Mucosa of stomach (tissue), 1 donor: Measurements from ENCODE around the gene HAUS8.
"Not testable (repeated sequence)": the region's sequence is repeated elsewhere in the genome, so short reads cannot be mapped to it uniquely, and the experiment has no call there.

ENCODE experiments used
- H3K27me3 ChIP-seq: one replicate; pipeline ENCODE4 v1.7.0; 2013; ENCODE audit warnings: mild to moderate bottlenecking, low read length; ENCODE audit not compliant: control insufficient read depth, insufficient read depth
- H3K36me3 ChIP-seq: one replicate; pipeline ENCODE4 v1.7.0; 2013; ENCODE audit warnings: low read length; ENCODE audit not compliant: control insufficient read depth, insufficient read depth
- H3K4me1 ChIP-seq: one replicate; pipeline ENCODE4 v1.7.0; 2013; ENCODE audit warnings: mild to moderate bottlenecking, low read length; ENCODE audit not compliant: control insufficient read depth, insufficient read depth
- H3K4me3 ChIP-seq: one replicate; pipeline ENCODE4 v1.7.0; 2013; ENCODE audit warnings: low read length
- H3K9ac ChIP-seq: one replicate; pipeline ENCODE4 v1.7.0; 2013; ENCODE audit warnings: mild to moderate bottlenecking, low read length, moderate library complexity
- H3K9me3 ChIP-seq: one replicate; pipeline ENCODE4 v1.7.0; 2013; ENCODE audit warnings: mild to moderate bottlenecking, low read length, moderate library complexity; ENCODE audit not compliant: control insufficient read depth
- donor health status: Pancreatic carcinoma.

The HAUS8 gene

GRCh38 chr19:17041976-17042375 lies 33.3 kb downstream of the HAUS8 start:
- Histone ChIP-seq H3K4me1 (peaks cover 9% of the 10 kb centered on the region), H3K9ac (peak overlapping the region; percentile 45), H3K9me3 (no peaks in the 10 kb centered on the region), H3K36me3 (no peaks in the 10 kb centered on the region), H3K27me3 (no peaks in the 10 kb centered on the region), H3K4me3 (no peak overlapping the region)

GRCh38 chr19:17037966-17038500 lies 37.2 kb downstream of the HAUS8 start:
- Histone ChIP-seq H3K36me3 (no peaks in the 10 kb centered on the region), H3K9ac (no peak overlapping the region), H3K4me3 (no peak overlapping the region), H3K27me3 (no peaks in the 10 kb centered on the region), H3K4me1 (peaks cover 9% of the 10 kb centered on the region), H3K9me3 (no peaks in the 10 kb centered on the region)

GRCh38 chr19:17037184-17037583 lies 38.1 kb downstream of the HAUS8 start:
- Histone ChIP-seq H3K4me3 (no peak overlapping the region), H3K9me3 (no peaks in the 10 kb centered on the region), H3K27me3 (no peaks in the 10 kb centered on the region), H3K4me1 (peaks cover 9% of the 10 kb centered on the region), H3K36me3 (no peaks in the 10 kb centered on the region), H3K9ac (no peak overlapping the region)

GRCh38 chr19:17036640-17037039 lies 38.6 kb downstream of the HAUS8 start:
- Histone ChIP-seq H3K9me3 (no peaks in the 10 kb centered on the region), H3K36me3 (no peaks in the 10 kb centered on the region), H3K9ac (no peak overlapping the region), H3K4me1 (peaks cover 4% of the 10 kb centered on the region), H3K27me3 (no peaks in the 10 kb centered on the region), H3K4me3 (no peak overlapping the region)

DNA sequence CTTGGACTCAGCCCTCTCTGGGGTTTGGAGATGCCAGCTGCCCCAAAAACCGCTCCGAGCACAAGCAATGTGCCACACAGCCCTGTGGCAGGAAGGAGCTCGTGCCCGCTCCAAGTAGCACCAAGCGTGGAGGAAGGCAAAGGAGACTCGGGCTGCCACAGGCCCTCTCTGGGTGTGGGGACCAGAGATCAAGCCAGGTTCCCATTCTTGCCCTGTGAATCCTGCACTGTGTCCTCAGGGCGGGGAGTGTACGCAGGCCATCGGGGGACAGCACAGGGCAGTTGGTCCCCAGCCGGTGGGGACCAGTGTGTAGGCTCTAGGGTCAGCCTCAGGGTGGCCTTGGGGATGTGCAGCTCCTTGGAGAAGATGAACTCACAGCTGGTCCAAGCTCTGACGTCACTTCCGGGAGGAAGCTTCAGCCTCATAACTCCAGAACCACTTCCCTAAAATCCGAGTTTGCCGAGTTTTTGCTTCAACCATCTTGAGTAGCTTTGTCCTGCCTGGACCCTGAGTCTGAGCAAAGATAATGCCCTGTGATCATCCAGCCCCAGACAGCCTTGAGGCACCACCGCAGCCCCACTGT lies 39.3 kb downstream of the HAUS8 start:
- H3K9me3 ChIP-seq, result no peaks in the 10 kb centered on the region
- H3K36me3 ChIP-seq, result no peaks in the 10 kb centered on the region
- no peaks in the 10 kb centered on the region for H3K27me3 ChIP-seq
- no peak overlapping the region for H3K4me3 ChIP-seq
- H3K9ac ChIP-seq, result no peak overlapping the region
- H3K4me1 ChIP-seq, result no peaks in the 10 kb centered on the region

- H3K27me3 ChIP-seq, result peaks cover 15% of the 10 kb centered on the region
Measured at GRCh38 chr19:17031741-17032140, 43.5 kb downstream of the HAUS8 start.

DNA sequence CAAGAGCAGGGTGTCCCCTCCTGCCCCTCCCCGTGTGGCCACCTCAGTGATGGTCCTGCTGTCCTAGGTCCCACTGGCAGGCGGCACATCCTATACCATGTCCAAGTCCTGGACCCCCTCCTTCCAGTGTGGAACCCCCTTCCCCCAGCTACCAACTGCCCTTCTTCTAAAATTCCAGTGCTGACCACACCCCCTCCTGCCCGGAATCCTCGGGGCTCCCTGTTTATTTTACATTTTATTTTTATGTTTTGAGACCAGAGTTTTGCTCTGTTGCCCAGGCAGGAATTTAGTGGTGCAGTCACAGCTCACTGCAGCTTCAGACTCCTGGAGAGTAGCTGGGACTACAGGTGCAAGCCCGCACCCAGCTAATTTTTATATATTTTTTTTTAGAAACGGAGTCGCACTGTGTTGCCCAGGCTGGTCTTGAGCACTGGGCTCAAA lies 47.7 kb downstream of the HAUS8 start:
- Histone ChIP-seq H3K9me3 (no peaks in the 10 kb centered on the region), H3K4me1 (peaks cover 9% of the 10 kb centered on the region), H3K36me3 (no peaks in the 10 kb centered on the region), H3K9ac (no peak overlapping the region), H3K27me3 (peaks cover 30% of the 10 kb centered on the region), H3K4me3 (no peak overlapping the region)

More at GRCh38 chr19:17031741-17032140, 43.5 kb downstream of the HAUS8 start:
- no peaks in the 10 kb centered on the region for H3K36me3 ChIP-seq
- no peaks in the 10 kb centered on the region for H3K9me3 ChIP-seq
- no peak overlapping the region for H3K9ac ChIP-seq
- H3K4me1 ChIP-seq, result no peaks in the 10 kb centered on the region
- no peak overlapping the region for H3K4me3 ChIP-seq

- Histone ChIP-seq H3K36me3 (no peaks in the 10 kb centered on the region), H3K9ac (no peak within 1 kb of the TSS), H3K4me1 (peaks cover 9% of the 10 kb centered on the region), H3K4me3 (no peak within 1 kb of the TSS), H3K9me3 (no peaks in the 10 kb centered on the region), H3K27me3 (peaks cover 30% of the 10 kb centered on the region)
Measured at GRCh38 chr19:17026706-17027534, 48.3 kb downstream of the HAUS8 start, which contains the start of gene CPAMD8. TSS of gene CPAMD8 (minus strand) at chr19:17026810. CDS start at chr19:17026642, 168 bp downstream.

DNA sequence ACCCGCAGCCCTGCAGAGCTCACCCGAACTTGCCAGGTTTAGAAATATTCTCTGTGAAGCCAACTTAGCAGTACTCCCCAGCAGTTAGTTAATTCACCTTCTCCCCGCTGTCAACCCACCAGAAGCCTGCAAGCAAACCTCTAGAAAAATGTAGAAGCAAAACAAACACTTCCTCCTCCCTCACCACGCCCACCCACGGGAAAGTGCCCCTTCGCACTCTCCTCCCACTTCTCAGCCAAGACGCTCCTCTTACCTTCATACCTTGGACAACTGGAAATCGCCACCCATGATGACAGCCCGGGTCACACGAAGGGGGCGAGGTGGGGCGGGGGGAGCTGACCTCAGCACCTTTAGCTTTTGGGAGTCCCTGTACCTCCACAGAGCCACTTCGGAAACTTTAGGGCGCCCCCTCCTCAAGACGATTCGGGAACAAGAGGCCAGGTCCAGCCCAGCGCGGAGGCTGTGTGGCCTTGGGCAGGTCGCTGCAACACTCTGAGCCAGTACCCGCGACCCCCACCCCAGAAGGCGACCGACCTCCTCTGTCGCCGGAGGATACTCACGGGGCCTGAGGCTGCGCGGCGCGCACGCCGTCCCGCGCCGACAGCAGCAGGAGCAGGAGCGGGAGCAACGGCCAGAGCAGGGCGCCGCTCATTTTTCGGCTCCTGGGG lies 49.1 kb downstream of the HAUS8 start:
- Histone ChIP-seq H3K4me3 (no peak overlapping the region), H3K27me3 (peaks cover 30% of the 10 kb centered on the region), H3K9me3 (no peaks in the 10 kb centered on the region), H3K4me1 (peaks cover 9% of the 10 kb centered on the region), H3K36me3 (no peaks in the 10 kb centered on the region), H3K9ac (no peak overlapping the region)

DNA sequence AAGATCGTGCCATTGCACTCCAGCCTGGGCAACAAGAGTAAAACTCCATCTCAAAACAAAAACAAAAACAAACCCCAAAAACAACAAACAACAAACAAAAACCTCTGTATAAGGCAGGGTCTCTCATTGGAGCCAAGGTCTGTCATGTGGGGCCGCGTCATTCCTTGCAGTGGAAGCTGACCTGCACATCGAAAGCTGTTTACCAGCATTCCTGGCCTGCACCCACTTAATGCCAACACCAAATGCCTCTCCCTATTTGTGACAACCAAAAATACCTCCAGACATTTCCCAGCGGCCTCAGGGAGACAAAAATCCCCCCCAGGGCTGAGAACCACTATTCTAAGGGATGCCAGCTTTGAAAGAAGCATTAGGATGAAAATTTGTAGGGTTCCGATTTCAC lies 49.9 kb downstream of the HAUS8 start:
- no peak overlapping the region for H3K9ac ChIP-seq
- H3K27me3 ChIP-seq, result peaks cover 30% of the 10 kb centered on the region
- H3K4me3 ChIP-seq, result no peak overlapping the region

GRCh38 chr19:17024941-17025340 lies 50.3 kb downstream of the HAUS8 start:
- H3K4me1 ChIP-seq, H3K36me3 ChIP-seq, H3K4me3 ChIP-seq, H3K9ac ChIP-seq, H3K9me3 ChIP-seq: not testable (repeated sequence)
- peaks cover 30% of the 10 kb centered on the region for H3K27me3 ChIP-seq

More for the DNA sequence above, 49.9 kb downstream of the HAUS8 start:
- Histone ChIP-seq H3K9me3 (no peaks in the 10 kb centered on the region), H3K36me3 (no peaks in the 10 kb centered on the region), H3K4me1 (peaks cover 9% of the 10 kb centered on the region)

- no peaks in the 10 kb centered on the region for H3K9me3 ChIP-seq
- no peak overlapping the region for H3K9ac ChIP-seq
- no peaks in the 10 kb centered on the region for H3K36me3 ChIP-seq
- H3K27me3 ChIP-seq, result peaks cover 30% of the 10 kb centered on the region
- peaks cover 9% of the 10 kb centered on the region for H3K4me1 ChIP-seq
- no peak overlapping the region for H3K4me3 ChIP-seq
Measured at GRCh38 chr19:17023805-17024204, 51.4 kb downstream of the HAUS8 start.
